Fibroblast of villous mesenchyme (primary cell): ENCODE data around the gene CALCOCO1. TPM values are rescaled to one million over a fixed set of nuclear protein-coding genes. Genes with fewer than 3 reads are reported as not detected.
A peak's percentile ranks its signal among the peaks of the same experiment; 100 is the strongest.

Experiments
- DNase-seq: peaks from one replicate; pipeline ENCODE4 v3.0.0-alpha.2; 2010; ENCODE audit warnings: low read depth
- H3K4me3 ChIP-seq: 2 replicates; pipeline ENCODE4 v1.5.1; 2011; ENCODE audit warnings: low read depth, mild to moderate bottlenecking, low read length
- CTCF ChIP-seq: IDR thresholded peaks from 2 replicates; pipeline ENCODE4 v1.5.1; 2012; ENCODE audit warnings: low read depth, mild to moderate bottlenecking, low read length; ENCODE audit not compliant: insufficient read depth
- total RNA-seq: library from RNA; depleted of rRNA; stranded (reverse); fragments of >200 nt; gene quantifications from 2 replicates; pipeline ENCODE4 v1.2.3, GENCODE V29; 2012

The CALCOCO1 gene
- total RNA-seq, 1 donor = 78.2 TPM

- no peak for TF ChIP-seq CTCF
- DNase-seq = no peak
- H3K4me3 ChIP-seq = no peak overlapping the region
Observed at GRCh38 chr12:53734425-53734824, 7.2 kb upstream of the CALCOCO1 start.

GRCh38 chr12:53733807-53734200, 6.6 kb upstream of the CALCOCO1 start:
- no peak overlapping the region for H3K4me3 ChIP-seq
- TF ChIP-seq CTCF = no peak
- no peak for DNase-seq

GRCh38 chr12:53733051-53733806, 6.0 kb upstream of the CALCOCO1 start:
- no peak for DNase-seq
- no peak overlapping the region for H3K4me3 ChIP-seq
- no peak for TF ChIP-seq CTCF

- no peak for DNase-seq
- H3K4me3 ChIP-seq = no peak overlapping the region
- no peak for TF ChIP-seq CTCF
Observed at GRCh38 chr12:53729644-53730043, 2.4 kb upstream of the CALCOCO1 start.

GRCh38 chr12:53728206-53728605, 954 bp upstream of the CALCOCO1 start:
- no peak for TF ChIP-seq CTCF
- DNase-seq = no peak
- no peak overlapping the region for H3K4me3 ChIP-seq

- H3K4me3 ChIP-seq = peak overlapping the region; percentile 85
- no peak for TF ChIP-seq CTCF
- peak; percentile 63 for DNase-seq
Observed at GRCh38 chr12:53726946-53727309, 324 bp downstream of the CALCOCO1 start.

GRCh38 chr12:53726341-53726740, 911 bp downstream of the CALCOCO1 start:
- no peak for DNase-seq
- H3K4me3 ChIP-seq = peak overlapping the region; percentile 85
- no peak for TF ChIP-seq CTCF
